ENCODE measurements around the gene OR2W3.

OR2W3 gene

GRCh38 chr1:247919952-247920351 is 24.6 kb downstream of the OR2W3 start, which contains the start of gene OR2T8:
OR2T8 (plus strand) TSS chr1:247920252; CDS start chr1:247921018, 766 bp downstream.
- ChIA-PET POLR2A (no interaction called here), CTCF (no interaction called here)
- Histone ChIP-seq H3K9me3 (ENCODE audit: control insufficient read depth, insufficient read depth, low read depth, low read length) (no peaks in the 10 kb centered on the region), H3K4me3 (ENCODE audit: low read depth, low read length) (no peak within 1 kb of the TSS), H3K4me1 (ENCODE audit: control insufficient read depth, insufficient read depth, low read length) (no peaks in the 10 kb centered on the region), H3K27ac (ENCODE audit: extremely low read depth, low read depth, low read length) (no peak within 1 kb of the TSS), H3K36me3 (ENCODE audit: control insufficient read depth in 2 of 2, insufficient read depth in 1 of 2, low read length in 2 of 2) (no peaks in the 10 kb centered on the region)
- no peak for TF ChIP-seq ZNF362 (tag by site-specific recombination; IDR thresholded peaks at IDR 0.05)
- TF ChIP-seq AEBP2 (tag by site-specific recombination; IDR thresholded peaks at IDR 0.05; ENCODE audit: borderline replicate concordance), result no peak
- TF ChIP-seq ZNF404 (tag by site-specific recombination; IDR thresholded peaks at IDR 0.05), result no peak
- no peak for TF ChIP-seq RBAK (tag by site-specific recombination; IDR thresholded peaks at IDR 0.05)
- no peak for TF ChIP-seq ZBTB49 (tag by site-specific recombination; IDR thresholded peaks at IDR 0.05; ENCODE audit: low read depth)
- TF ChIP-seq ZNF366 (tag by site-specific recombination; conservative IDR thresholded peaks at IDR 0.05), result no peak
- TF ChIP-seq OVOL3 (tag by site-specific recombination; IDR thresholded peaks at IDR 0.05), result no peak
- TF ChIP-seq, protein P1, sequence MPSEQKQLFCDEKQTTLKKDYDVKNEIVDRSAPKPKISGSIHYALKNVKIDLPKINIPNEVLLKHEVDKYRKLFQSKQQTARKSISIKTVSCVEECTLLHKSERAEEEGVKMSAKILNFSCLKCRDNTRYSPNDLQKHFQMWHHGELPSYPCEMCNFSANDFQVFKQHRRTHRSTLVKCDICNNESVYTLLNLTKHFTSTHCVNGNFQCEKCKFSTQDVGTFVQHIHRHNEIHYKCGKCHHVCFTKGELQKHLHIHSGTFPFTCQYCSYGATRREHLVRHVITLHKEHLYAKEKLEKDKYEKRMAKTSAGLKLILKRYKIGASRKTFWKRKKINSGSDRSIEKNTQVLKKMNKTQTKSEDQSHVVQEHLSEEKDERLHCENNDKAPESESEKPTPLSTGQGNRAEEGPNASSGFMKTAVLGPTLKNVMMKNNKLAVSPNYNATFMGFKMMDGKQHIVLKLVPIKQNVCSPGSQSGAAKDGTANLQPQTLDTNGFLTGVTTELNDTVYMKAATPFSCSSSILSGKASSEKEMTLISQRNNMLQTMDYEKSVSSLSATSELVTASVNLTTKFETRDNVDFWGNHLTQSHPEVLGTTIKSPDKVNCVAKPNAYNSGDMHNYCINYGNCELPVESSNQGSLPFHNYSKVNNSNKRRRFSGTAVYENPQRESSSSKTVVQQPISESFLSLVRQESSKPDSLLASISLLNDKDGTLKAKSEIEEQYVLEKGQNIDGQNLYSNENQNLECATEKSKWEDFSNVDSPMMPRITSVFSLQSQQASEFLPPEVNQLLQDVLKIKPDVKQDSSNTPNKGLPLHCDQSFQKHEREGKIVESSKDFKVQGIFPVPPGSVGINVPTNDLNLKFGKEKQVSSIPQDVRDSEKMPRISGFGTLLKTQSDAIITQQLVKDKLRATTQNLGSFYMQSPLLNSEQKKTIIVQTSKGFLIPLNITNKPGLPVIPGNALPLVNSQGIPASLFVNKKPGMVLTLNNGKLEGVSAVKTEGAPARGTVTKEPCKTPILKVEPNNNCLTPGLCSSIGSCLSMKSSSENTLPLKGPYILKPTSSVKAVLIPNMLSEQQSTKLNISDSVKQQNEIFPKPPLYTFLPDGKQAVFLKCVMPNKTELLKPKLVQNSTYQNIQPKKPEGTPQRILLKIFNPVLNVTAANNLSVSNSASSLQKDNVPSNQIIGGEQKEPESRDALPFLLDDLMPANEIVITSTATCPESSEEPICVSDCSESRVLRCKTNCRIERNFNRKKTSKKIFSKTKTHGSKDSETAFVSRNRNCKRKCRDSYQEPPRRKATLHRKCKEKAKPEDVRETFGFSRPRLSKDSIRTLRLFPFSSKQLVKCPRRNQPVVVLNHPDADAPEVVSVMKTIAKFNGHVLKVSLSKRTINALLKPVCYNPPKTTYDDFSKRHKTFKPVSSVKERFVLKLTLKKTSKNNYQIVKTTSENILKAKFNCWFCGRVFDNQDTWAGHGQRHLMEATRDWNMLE (tag by site-specific recombination; conservative IDR thresholded peaks at IDR 0.05; ENCODE audit: low read depth), result no peak
- TF ChIP-seq ZNF768 (tag by site-specific recombination; IDR thresholded peaks at IDR 0.05), result no peak
- TF ChIP-seq GLIS1 (tag by site-specific recombination; IDR thresholded peaks at IDR 0.05), result no peak
- no peak for TF ChIP-seq ZNF416 (tag by site-specific recombination; IDR thresholded peaks at IDR 0.05)
- TF ChIP-seq ZNF48 (tag by site-specific recombination; IDR thresholded peaks at IDR 0.05), result no peak
- no peak for TF ChIP-seq ZNF600 (tag by site-specific recombination; IDR thresholded peaks at IDR 0.05)

DNA sequence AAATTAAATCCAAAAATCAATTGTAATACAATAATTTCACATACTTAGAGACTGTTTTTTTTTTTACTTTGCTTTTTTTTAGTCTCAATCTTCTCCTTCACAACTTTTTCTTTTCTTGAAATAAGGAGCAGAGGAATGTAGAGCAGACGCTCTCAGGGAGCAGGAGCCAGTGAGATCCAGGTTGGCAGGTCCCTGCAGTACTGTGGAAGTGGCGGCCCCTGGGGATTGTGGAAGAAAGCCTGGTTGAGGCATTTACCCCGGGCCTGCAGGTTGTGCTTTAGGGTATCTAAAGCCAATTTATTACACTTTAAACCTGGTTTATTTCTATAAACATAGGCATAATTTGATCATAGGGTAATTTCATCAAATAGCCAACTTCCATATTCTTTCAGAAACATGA is 28.6 kb downstream of the OR2W3 start:
- POLR2A ChIA-PET, result no interaction called here
- Histone ChIP-seq H3K27ac (ENCODE audit: extremely low read depth, low read depth, low read length) (no peak overlapping the region), H3K4me3 (ENCODE audit: low read depth, low read length) (no peak overlapping the region), H3K4me1 (ENCODE audit: control insufficient read depth, insufficient read depth, low read length) (no peaks in the 10 kb centered on the region), H3K9me3 (ENCODE audit: control insufficient read depth, insufficient read depth, low read depth, low read length) (no peaks in the 10 kb centered on the region), H3K36me3 (ENCODE audit: control insufficient read depth in 2 of 2, insufficient read depth in 1 of 2, low read length in 2 of 2) (no peaks in the 10 kb centered on the region)
- CTCF ChIA-PET, result no interaction called here
- no peak for TF ChIP-seq ZNF555 (tag by site-specific recombination; conservative IDR thresholded peaks at IDR 0.05)
- no peak for TF ChIP-seq KLF1 (tag by site-specific recombination; IDR thresholded peaks at IDR 0.05)

Data from HEK293 (cell line).